Glomerular endothelial cell (primary cell): Measurements from ENCODE around the gene H6PD. TPM values are rescaled to one million over a fixed set of nuclear protein-coding genes. Genes with fewer than 3 reads are reported as not detected.

Experiments used
- DNase-seq: peaks from one replicate; pipeline ENCODE4 v3.0.0-alpha.2; 2011; ENCODE audit warnings: low read depth, low spot score; ENCODE audit errors: extremely low read depth
- total RNA-seq: library from RNA; depleted of rRNA; stranded (reverse); fragments of >200 nt; gene quantifications from 2 replicates; pipeline ENCODE4 v1.2.3, GENCODE V29; 2015

The H6PD gene
- total RNA-seq, 1 donor from 2014 or later = 54.3 TPM

DNA sequence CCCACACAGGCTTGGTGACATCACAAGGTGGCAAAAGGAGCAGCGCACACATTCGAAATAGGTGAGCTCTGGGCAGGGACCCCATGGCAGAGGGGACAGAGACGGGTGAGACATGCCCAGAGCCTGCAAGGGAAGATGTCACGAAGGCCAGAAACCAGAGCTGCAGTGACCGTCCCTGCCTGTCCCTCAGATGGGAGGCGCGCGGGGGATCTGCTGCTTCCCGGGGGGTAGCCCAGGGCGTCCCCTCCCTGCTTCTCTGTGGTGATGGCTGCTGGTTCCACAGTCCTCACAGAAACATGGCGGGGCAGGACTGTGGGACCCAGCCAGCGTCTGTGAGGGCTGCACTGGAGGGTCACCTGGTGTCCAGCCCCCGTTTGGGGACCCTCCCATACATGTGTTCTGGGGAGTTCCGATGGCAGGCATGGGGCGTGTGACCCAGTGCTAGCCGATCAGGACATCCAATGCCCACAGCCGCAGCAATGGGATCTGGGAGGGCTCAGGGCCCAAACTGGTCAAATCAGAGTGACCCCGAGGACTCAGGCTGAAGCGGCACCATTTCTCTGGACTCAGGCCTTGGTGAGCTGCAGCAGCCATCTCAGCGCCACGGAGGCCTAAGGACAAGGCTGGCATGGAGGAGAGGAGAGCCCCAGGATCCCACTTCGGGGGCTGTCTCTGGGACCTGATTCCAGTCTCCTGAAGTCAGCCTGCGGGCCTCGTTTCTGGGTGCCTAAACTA lies 37.5 kb downstream of the H6PD start:
- DNase-seq = no peak

DNA sequence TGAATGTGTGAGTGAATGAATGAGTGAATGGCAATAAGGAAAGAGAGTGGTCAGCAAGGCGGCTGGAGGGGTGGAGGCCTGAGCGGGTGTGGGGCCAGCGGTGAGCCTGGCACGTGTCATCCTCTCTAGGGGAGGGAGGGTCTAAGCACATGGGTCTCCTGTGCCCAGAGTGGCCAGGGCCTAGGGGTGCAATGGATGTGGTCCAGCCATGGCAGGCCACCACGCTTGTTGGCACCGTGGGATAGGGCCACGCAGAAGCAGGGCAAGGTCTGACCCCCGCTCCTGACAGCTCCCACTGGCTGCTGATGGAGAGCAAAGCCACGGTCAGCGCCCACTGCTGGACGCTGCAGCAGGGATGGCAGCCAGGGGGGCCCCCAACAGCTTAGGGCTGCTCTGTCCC lies 38.6 kb downstream of the H6PD start:
- no peak for DNase-seq

- DNase-seq = no peak
These were observed 40.6 kb downstream of the H6PD start for GRCh38 chr1:9275161-9275560.

GRCh38 chr1:9275567-9276034 lies 41.0 kb downstream of the H6PD start:
- no peak for DNase-seq

GRCh38 chr1:9278116-9278515 lies 43.5 kb downstream of the H6PD start:
- no peak for DNase-seq

DNA sequence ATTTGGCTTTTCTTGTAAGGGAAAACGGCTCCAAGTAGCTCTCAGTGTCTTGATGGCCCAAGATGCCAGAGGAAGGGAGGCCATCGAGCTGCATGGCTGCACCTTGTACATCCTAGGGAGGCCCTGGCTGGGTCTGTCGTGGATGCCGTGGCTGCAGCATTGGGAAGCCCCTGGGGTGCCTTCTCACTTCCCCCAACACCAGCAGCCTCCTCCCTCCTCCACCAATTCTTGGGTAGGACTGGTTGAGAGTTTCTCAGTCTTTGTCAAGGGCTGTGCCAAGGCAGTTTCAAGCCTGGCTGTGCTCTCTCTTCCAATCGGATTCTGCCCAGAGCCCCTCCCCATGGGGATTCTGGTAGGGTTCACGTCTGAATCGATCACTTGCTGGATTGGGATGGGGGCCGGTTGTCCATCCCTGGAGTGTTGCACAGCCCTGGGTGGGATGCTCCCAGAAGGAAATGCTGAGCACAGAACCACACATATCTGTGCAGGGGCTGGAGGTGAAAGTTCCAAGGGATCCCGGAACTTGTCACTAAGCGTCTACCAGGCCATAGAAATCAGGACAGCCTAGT lies 44.1 kb downstream of the H6PD start:
- no peak for DNase-seq

DNA sequence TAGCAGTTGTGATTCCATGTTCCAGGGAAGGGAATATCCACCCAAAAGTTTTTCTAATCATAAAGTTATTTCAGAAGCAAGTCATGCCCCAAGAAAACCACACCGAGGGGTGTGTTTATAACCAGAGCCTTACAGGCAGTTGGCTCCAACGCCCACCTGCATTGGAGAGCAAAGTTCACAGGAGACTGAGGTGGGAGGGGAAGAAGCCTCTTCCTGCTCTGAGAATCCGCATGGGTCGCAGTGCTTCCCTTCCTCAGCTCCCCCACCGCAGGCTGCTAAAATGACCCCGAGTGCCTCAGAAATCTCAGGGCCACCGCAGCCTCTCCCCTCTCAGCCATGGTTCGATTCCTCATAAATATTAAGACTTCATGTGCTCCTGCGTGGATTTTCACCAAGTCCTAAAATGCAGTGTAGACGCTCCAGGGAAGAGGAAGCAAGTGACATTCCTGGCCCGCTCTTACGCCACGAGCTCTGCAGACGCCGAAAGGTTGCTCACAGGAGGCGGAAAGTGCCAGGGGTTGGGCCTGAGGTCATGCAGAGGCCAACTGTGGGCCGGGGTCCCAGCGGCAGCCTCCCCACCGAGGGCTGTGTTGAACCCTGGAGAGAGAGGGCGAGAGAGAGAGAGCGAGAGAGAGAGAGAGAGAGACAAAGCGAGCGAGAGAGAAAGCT lies 44.7 kb downstream of the H6PD start:
- no peak for DNase-seq

GRCh38 chr1:9280015-9280860 lies 45.7 kb downstream of the H6PD start:
- DNase-seq = no peak

GRCh38 chr1:9281071-9281827 lies 46.7 kb downstream of the H6PD start:
- DNase-seq = no peak

DNA sequence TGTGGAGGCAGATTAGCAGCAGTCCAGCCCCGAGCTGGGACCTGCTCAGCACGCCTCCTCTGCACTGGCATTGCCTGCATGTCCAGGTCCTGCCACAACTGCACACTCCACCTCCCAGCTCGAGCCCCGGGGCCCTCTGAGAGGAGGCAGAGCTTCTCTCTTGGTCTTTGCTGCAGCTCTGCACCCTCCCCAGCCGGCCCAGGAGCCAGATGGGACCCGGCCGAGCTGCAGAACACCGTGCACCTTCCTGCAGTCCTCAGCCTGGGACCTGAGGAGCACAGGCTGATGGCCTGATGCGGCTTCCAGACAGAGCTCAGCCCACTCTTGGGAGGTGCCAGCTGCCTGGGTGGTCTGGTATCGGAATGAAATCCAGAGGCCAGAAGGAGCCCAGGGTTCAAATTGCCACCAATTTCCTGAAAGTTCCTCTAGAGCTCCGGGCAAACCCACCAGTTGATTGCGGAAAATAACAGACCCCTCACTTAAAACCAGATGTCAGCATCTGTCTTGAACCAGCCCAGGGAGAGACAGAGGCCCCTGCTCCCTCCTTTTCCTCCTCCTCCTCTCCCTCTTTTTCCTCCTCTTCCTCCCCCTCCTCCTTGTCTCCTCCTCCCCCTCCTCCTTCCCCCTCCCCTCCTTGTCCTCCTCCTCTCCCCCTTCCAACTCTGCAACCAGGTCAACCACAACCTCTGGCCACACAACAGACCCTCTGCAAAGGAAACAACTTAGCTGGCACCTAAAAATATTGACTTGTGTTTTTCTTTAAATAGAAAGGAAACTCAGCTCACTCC lies 47.5 kb downstream of the H6PD start:
- DNase-seq = no peak

GRCh38 chr1:9282696-9282955 lies 48.1 kb downstream of the H6PD start:
- DNase-seq = no peak

DNA sequence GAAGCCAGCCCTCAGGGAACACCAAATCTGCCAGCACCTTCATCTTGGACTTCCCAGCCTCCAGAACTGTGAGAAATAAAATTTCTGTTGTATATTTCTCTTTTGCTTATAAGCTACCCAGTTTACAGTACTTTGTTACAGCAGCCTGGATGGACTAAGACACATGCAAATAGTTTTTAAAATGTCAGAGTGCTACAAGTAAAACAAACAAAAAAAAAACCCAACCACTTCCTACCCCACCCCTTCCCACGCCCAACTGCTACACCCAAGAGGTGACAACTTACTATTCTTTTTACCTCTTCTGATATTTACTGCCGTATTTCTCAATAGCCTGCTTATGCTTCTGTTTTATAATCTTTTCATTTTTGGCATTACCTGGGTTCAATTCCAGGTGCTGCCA lies 49.5 kb downstream of the H6PD start:
- no peak for DNase-seq

DNA sequence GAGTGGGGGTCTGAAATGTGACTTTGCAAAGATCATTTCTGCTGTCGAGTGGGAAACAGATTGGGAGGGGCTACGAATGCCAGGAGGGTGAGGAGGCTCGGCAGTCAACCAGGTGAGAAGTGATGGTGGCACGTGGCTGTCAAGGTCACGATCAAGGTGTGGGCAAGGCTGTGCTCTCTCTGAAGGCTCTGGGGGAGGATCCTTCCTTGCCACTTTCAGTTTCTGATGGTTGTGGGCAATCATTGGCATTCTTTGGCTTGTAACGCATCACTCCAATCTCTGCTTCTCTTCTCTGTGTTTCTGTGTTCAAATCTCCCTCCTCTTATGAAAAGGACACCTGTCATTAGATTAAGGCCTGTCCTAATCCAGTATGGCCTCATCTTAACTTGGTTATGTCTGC lies 52.0 kb downstream of the H6PD start:
- no peak for DNase-seq

- no peak for DNase-seq
These were observed 54.5 kb downstream of the H6PD start for GRCh38 chr1:9289090-9289534.

GRCh38 chr1:9289711-9290485 lies 55.3 kb downstream of the H6PD start:
- no peak for DNase-seq

GRCh38 chr1:9291914-9292360 lies 57.4 kb downstream of the H6PD start:
- DNase-seq = no peak

DNA sequence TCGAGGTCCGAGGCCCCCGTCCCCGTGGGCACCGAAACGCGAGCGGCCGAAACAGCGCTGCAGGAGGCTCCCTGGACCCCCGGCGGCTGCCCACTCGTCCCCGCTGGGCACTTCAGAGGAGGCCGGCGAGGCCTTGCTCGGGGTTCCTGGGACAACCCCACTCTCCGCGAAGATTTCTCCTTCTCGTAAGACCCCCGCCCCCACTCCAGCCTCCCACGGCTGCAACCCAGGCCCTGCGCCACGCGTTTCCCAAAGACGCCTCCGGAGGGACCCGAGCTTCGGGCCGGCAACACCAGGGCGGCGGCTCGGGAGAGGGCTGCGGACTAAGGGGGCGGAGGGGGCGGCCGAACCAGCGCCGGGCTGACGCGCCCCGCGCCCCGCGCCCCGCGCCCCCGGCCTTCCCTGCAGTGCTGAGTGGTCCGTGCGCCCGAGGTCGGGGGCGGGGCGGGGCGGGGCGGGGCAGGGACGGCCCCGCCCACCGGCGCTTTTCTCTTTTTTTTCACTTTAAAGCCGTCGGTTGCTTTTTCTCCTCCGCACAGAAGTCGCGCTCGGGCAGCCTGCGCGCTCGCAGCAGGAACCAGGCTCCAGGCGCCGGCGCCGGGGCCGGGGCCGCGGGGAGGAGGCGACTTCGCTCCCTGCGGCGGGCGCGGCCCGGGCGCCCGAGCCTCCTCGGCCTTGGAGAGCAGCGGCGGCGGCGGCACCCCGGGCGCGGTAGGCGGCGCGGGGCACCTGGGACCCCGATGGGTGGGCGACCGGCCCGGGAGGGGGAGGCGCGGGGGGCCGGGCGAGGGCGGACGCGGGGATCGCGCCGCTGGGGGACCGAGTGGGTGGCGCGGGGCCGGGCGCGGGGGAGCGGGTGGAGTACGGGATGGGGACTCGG lies 58.0 kb downstream of the H6PD start, which contains the start of gene SPSB1:
SPSB1 (plus strand) TSS at position 534 of the 880 bp plus-strand sequence. CDS start 62,998 bp downstream, outside the sequence.
- no peak for DNase-seq

GRCh38 chr1:9293241-9293532 lies 58.6 kb downstream of the H6PD start:
- no peak for DNase-seq
